Measurements from ENCODE around the gene SKI. TPM values are rescaled to one million over a fixed set of nuclear protein-coding genes. Genes with fewer than 3 reads are reported as not detected.

SKI gene
- total RNA-seq, 2 experiments from 2014 or later: 286 to 324 TPM

GRCh38 chr1:2212274-2212531, 15.9 kb upstream of the SKI start:
- ATAC-seq (ENCODE audit: poor library complexity) (no peak), DNase-seq (peak in 1 of 14 experiments; percentile 7)
- no peaks in the 10 kb centered on the region for H3K27me3 ChIP-seq (ENCODE audit: control insufficient read depth in 1 of 2, insufficient read depth in 2 of 2, low read length in 2 of 2)
- H3K27ac ChIP-seq (ENCODE audit: low read depth in 1 of 2, low read length in 2 of 2): no peak overlapping the region
- H3K36me3 Mint-ChIP-seq (ENCODE audit: low read depth): no peaks in the 10 kb centered on the region
- H3K27ac Mint-ChIP-seq: no peak overlapping the region
- intact Hi-C loops (cut with DNase I, micrococcal nuclease): no loop called here
- no peak for TF ChIP-seq CTCF (IDR thresholded peaks at IDR 0.05)
- peaks cover 22% of the 10 kb centered on the region for H3K4me1 ChIP-seq (ENCODE audit: insufficient read depth, low read length)
- H3K4me1 Mint-ChIP-seq (ENCODE audit: low read depth): no peaks in the 10 kb centered on the region
- H3K9me3 ChIP-seq (ENCODE audit: control insufficient read depth in 1 of 2, insufficient read depth in 1 of 2, low read length in 2 of 2): peaks cover 0 to 3% of the 10 kb centered on the region in 2 experiments
- CTCF ChIA-PET: interaction anchor here (0.7 to 1.7 kb wide), 6 partner anchors 12 to 169 kb away, joined by 3 to 7 read pairs (median 3); partner anchors contain the start of gene FAAP20
- no peaks in the 10 kb centered on the region for H3K27me3 Mint-ChIP-seq
- H3K36me3 ChIP-seq (ENCODE audit: insufficient read depth, low read length): no peaks in the 10 kb centered on the region
- no peak overlapping the region for H3K4me3 Mint-ChIP-seq
- POLR2A ChIA-PET: interaction anchor here (1.0 to 1.2 kb wide), 2 partner anchors 15 to 22 kb away, joined by 4 read pairs; no protein-coding TSS in a partner anchor
- H3K9me3 Mint-ChIP-seq: no peaks in the 10 kb centered on the region
- no peak overlapping the region for H3K4me3 ChIP-seq (ENCODE audit: low read length)

GRCh38 chr1:2212532-2213491, 15.3 kb upstream of the SKI start:
- H3K27me3 Mint-ChIP-seq: no peaks in the 10 kb centered on the region
- H3K9me3 Mint-ChIP-seq: no peaks in the 10 kb centered on the region
- no peaks in the 10 kb centered on the region for H3K4me1 Mint-ChIP-seq (ENCODE audit: low read depth)
- intact Hi-C loops (cut with DNase I, micrococcal nuclease): no loop called here
- H3K27ac ChIP-seq (ENCODE audit: low read depth in 1 of 2, low read length in 2 of 2): no peak overlapping the region
- ATAC-seq (ENCODE audit: poor library complexity) (peak; percentile 83), DNase-seq (peak in 11 of 14 experiments; percentile 42 to 83 (median 60))
- H3K4me3 Mint-ChIP-seq: peak overlapping the region; percentile 34
- no peak overlapping the region for H3K27ac Mint-ChIP-seq
- peak overlapping the region; percentile 43 for H3K4me3 ChIP-seq (ENCODE audit: low read length)
- H3K36me3 Mint-ChIP-seq (ENCODE audit: low read depth): no peaks in the 10 kb centered on the region
- peaks cover 22% of the 10 kb centered on the region for H3K4me1 ChIP-seq (ENCODE audit: insufficient read depth, low read length)
- H3K27me3 ChIP-seq (ENCODE audit: control insufficient read depth in 1 of 2, insufficient read depth in 2 of 2, low read length in 2 of 2): no peaks in the 10 kb centered on the region
- POLR2A ChIA-PET: interaction anchor here (1.0 to 1.2 kb wide), 2 partner anchors 15 to 21 kb away, joined by 4 read pairs; no protein-coding TSS in a partner anchor
- no peaks in the 10 kb centered on the region for H3K36me3 ChIP-seq (ENCODE audit: insufficient read depth, low read length)
- peak; percentile 33 for TF ChIP-seq CTCF (IDR thresholded peaks at IDR 0.05)
- CTCF ChIA-PET: interaction anchor here (0.7 to 1.7 kb wide), 7 partner anchors 12 to 168 kb away, joined by 3 to 7 read pairs (median 3); partner anchors contain the start of gene FAAP20
- H3K9me3 ChIP-seq (ENCODE audit: control insufficient read depth in 1 of 2, insufficient read depth in 1 of 2, low read length in 2 of 2): peaks cover 0 to under 1% of the 10 kb centered on the region in 2 experiments

GRCh38 chr1:2213576-2214505, 14.3 kb upstream of the SKI start:
- DNase-seq: no peak
- no peak for ATAC-seq (ENCODE audit: poor library complexity)
- H3K9me3 ChIP-seq (ENCODE audit: control insufficient read depth in 1 of 2, insufficient read depth in 1 of 2, low read length in 2 of 2): no peaks in the 10 kb centered on the region
- H3K27me3 ChIP-seq (ENCODE audit: control insufficient read depth in 1 of 2, insufficient read depth in 2 of 2, low read length in 2 of 2): no peaks in the 10 kb centered on the region
- peaks cover 22% of the 10 kb centered on the region for H3K4me1 ChIP-seq (ENCODE audit: insufficient read depth, low read length)
- H3K27ac Mint-ChIP-seq: no peak overlapping the region
- CTCF ChIA-PET: no interaction called here
- POLR2A ChIA-PET: no interaction called here
- no peak overlapping the region for H3K4me3 Mint-ChIP-seq
- no peaks in the 10 kb centered on the region for H3K9me3 Mint-ChIP-seq
- H3K4me1 Mint-ChIP-seq (ENCODE audit: low read depth): no peaks in the 10 kb centered on the region
- intact Hi-C loops (cut with DNase I, micrococcal nuclease): no loop called here
- H3K4me3 ChIP-seq (ENCODE audit: low read length): no peak overlapping the region
- H3K36me3 Mint-ChIP-seq (ENCODE audit: low read depth): no peaks in the 10 kb centered on the region
- H3K27ac ChIP-seq (ENCODE audit: low read depth in 1 of 2, low read length in 2 of 2): no peak overlapping the region
- H3K27me3 Mint-ChIP-seq: no peaks in the 10 kb centered on the region
- no peak for TF ChIP-seq CTCF (IDR thresholded peaks at IDR 0.05)
- H3K36me3 ChIP-seq (ENCODE audit: insufficient read depth, low read length): no peaks in the 10 kb centered on the region

Measured in CD4-positive, alpha-beta T cell (primary cell).